Tibial nerve (tissue), 3 donors: ENCODE results near the gene FBXL20.

Source experiments
- CTCF ChIP-seq, 5 experiments: fragments of 200-600 bp in 3 of 5; fragments of 450-650 bp in 2 of 5; sonication (generic) in 3 of 5; IDR thresholded peaks; one replicate each; pipeline ENCODE4 v1.5.1; 2016 to 2019; ENCODE audit warnings: antibody characterized with exemption in 5 of 5, mild to moderate bottlenecking in 3 of 5, moderate library complexity in 2 of 5
- POLR2A ChIP-seq, 2 donors: fragments of 450-650 bp; IDR thresholded peaks; one replicate each; pipeline ENCODE4 v1.6.1; 2017; ENCODE audit warnings: antibody characterized with exemption in 2 of 2, mild to moderate bottlenecking in 2 of 2, moderate library complexity in 2 of 2

GRCh38 chr17:39237586-39237985 is 163.8 kb downstream of the FBXL20 start:
- TF ChIP-seq CTCF (IDR thresholded peaks at IDR 0.05) (no peak), POLR2A (IDR thresholded peaks at IDR 0.05) (no peak)
